ENCODE measurements around the gene LRMDA. TPM values are rescaled to one million over a fixed set of nuclear protein-coding genes. Genes with fewer than 3 reads are reported as not detected.

LRMDA gene
- total RNA-seq, 1 donor = under 0.01 TPM

DNA sequence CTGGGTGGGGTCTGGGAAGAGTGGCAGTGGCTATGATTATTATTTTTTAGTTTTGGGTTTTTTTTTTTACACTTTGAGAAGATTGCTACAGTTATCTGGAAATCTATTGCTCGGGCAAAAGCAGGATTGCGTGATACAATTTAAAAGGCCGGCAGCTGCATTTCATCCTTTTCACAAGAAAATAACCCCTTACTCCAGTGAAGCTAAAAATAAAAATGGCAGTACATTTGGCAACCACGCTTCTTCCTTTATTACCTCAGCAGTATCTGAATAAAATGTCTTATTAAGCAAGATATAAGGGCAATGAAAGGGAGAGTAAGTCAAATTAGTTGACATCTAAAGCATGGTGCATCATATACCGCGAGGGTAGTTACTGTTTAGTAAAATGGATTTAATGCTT lies 496.8 kb downstream of the LRMDA start:
- DNase-seq (ENCODE audit: low read depth) = no peak
- TF ChIP-seq, protein P1, sequence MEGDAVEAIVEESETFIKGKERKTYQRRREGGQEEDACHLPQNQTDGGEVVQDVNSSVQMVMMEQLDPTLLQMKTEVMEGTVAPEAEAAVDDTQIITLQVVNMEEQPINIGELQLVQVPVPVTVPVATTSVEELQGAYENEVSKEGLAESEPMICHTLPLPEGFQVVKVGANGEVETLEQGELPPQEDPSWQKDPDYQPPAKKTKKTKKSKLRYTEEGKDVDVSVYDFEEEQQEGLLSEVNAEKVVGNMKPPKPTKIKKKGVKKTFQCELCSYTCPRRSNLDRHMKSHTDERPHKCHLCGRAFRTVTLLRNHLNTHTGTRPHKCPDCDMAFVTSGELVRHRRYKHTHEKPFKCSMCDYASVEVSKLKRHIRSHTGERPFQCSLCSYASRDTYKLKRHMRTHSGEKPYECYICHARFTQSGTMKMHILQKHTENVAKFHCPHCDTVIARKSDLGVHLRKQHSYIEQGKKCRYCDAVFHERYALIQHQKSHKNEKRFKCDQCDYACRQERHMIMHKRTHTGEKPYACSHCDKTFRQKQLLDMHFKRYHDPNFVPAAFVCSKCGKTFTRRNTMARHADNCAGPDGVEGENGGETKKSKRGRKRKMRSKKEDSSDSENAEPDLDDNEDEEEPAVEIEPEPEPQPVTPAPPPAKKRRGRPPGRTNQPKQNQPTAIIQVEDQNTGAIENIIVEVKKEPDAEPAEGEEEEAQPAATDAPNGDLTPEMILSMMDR (IDR thresholded peaks at IDR 0.05; ENCODE audit: insufficient read depth, low read depth, low read length) = no peak
- H3K4me3 ChIP-seq (ENCODE audit: low read depth, low read length) = no peak overlapping the region

GRCh38 chr10:75929630-75930161 lies 498.3 kb downstream of the LRMDA start:
- TF ChIP-seq, protein P1 (IDR thresholded peaks at IDR 0.05; ENCODE audit: insufficient read depth, low read depth, low read length) = no peak
- H3K4me3 ChIP-seq (ENCODE audit: low read depth, low read length) = no peak overlapping the region
- DNase-seq (ENCODE audit: low read depth) = no peak

GRCh38 chr10:75932921-75933320 lies 501.5 kb downstream of the LRMDA start:
- DNase-seq (ENCODE audit: low read depth) = no peak
- H3K4me3 ChIP-seq (ENCODE audit: low read depth, low read length) = no peak overlapping the region
- TF ChIP-seq, protein P1 (IDR thresholded peaks at IDR 0.05; ENCODE audit: insufficient read depth, low read depth, low read length) = no peak

- TF ChIP-seq, protein P1 (IDR thresholded peaks at IDR 0.05; ENCODE audit: insufficient read depth, low read depth, low read length) = no peak
- no peak overlapping the region for H3K4me3 ChIP-seq (ENCODE audit: low read depth, low read length)
- no peak for DNase-seq (ENCODE audit: low read depth)
Measured at GRCh38 chr10:75935240-75935639, 503.8 kb downstream of the LRMDA start.

- no peak overlapping the region for H3K4me3 ChIP-seq (ENCODE audit: low read depth, low read length)
- TF ChIP-seq, protein P1 (IDR thresholded peaks at IDR 0.05; ENCODE audit: insufficient read depth, low read depth, low read length) = no peak
- DNase-seq (ENCODE audit: low read depth) = no peak
Measured at GRCh38 chr10:75935650-75936400, 504.4 kb downstream of the LRMDA start.

GRCh38 chr10:75936841-75937240 lies 505.4 kb downstream of the LRMDA start:
- no peak overlapping the region for H3K4me3 ChIP-seq (ENCODE audit: low read depth, low read length)
- TF ChIP-seq, protein P1 (IDR thresholded peaks at IDR 0.05; ENCODE audit: insufficient read depth, low read depth, low read length) = no peak
- DNase-seq (ENCODE audit: low read depth) = no peak

All from fibroblast of villous mesenchyme (primary cell).